ENCODE results near the gene APPBP2.

DNA sequence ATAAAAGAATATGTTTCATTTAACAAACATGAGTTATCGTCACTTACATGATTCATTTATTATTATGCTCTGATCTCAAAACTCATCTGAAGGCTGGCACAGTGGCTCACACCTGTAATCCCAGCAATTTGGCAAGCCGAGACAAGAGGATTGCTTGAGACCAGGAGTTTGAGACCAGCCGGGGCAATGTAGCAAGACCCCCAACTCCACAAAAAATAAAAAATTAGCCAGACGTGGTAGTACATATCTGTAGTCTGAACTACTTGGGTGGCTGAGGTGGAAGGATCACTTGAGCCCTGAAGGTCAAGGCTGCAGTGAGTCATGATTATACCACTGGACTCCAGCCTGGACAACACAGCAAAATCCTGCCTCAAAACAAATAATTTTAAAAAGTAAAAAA, 16.0 kb downstream of the APPBP2 start:
- TF ChIP-seq, protein P1, sequence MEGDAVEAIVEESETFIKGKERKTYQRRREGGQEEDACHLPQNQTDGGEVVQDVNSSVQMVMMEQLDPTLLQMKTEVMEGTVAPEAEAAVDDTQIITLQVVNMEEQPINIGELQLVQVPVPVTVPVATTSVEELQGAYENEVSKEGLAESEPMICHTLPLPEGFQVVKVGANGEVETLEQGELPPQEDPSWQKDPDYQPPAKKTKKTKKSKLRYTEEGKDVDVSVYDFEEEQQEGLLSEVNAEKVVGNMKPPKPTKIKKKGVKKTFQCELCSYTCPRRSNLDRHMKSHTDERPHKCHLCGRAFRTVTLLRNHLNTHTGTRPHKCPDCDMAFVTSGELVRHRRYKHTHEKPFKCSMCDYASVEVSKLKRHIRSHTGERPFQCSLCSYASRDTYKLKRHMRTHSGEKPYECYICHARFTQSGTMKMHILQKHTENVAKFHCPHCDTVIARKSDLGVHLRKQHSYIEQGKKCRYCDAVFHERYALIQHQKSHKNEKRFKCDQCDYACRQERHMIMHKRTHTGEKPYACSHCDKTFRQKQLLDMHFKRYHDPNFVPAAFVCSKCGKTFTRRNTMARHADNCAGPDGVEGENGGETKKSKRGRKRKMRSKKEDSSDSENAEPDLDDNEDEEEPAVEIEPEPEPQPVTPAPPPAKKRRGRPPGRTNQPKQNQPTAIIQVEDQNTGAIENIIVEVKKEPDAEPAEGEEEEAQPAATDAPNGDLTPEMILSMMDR (IDR thresholded peaks at IDR 0.05 in 8 of 11, conservative IDR thresholded peaks at IDR 0.05 in 3 of 11) = no peak
- no peak for TF ChIP-seq POLR2A (IDR thresholded peaks at IDR 0.05)
- TF ChIP-seq POLR2AphosphoS5 (IDR thresholded peaks at IDR 0.05) = no peak

All from spleen (tissue), 7 donors.